B cell (primary cell): Measurements from ENCODE around the gene BRSK2. TPM values are rescaled to one million over a fixed set of nuclear protein-coding genes. Genes with fewer than 3 reads are reported as not detected.

Source experiments
- ATAC-seq: fragments of 200-7000 bp; cut with Tn5 transposase; one replicate; pipeline ENCODE4 v1.10.0; 2021; ENCODE audit warnings: low read depth, mild to moderate bottlenecking, moderate number of reproducible peaks, moderate library complexity
- CTCF ChIA-PET: fragments of 350-600 bp; sonication (Branson Sonifier 250); formaldehyde crosslinking; loops from one replicate; lab custom pipeline; 2021; ENCODE audit warnings: antibody characterized with exemption, inconsistent platforms; lab: Charles Lee
- POLR2A ChIA-PET: fragments of 350-600 bp; sonication (Branson Sonifier 250); formaldehyde crosslinking; loops from one replicate; lab custom pipeline; 2021; ENCODE audit warnings: antibody characterized with exemption; lab: Charles Lee
- DNase-seq: peaks from one replicate; pipeline ENCODE4 v3.0.0; 2013
- H2AFZ ChIP-seq: 2 replicates; pipeline ENCODE4 v1.6.1; 2012; ENCODE audit warnings: mild to moderate bottlenecking, low read depth, low read length; ENCODE audit not compliant: insufficient read depth, poor library complexity, severe bottlenecking
- H3K27ac ChIP-seq, 2 donors: 1 replicate in 1 of 2; 2 replicates in 1 of 2; pipeline ENCODE4 v1.5.1; 2012 to 2013; ENCODE audit warnings: low read length in 2 of 2, mild to moderate bottlenecking in 2 of 2, moderate library complexity in 1 of 2
- H3K27me3 ChIP-seq, 4 experiments: fragments of 200-600 bp in 1 of 4; sonication (generic) in 1 of 4; replicated peaks in 1 of 4; 1 replicate in 2 of 4; 2 replicates in 2 of 4; pipeline versions ENCODE4 v1.6.1 to v1.7.0; 2013 to 2016; ENCODE audit warnings: low read length in 3 of 4, mild to moderate bottlenecking in 2 of 4, mixed read lengths in 1 of 4, moderate library complexity in 1 of 4; ENCODE audit not compliant: insufficient read depth in 4 of 4, control insufficient read depth in 3 of 4; ENCODE audit errors: control extremely low read depth in 1 of 4
- H3K36me3 ChIP-seq, 2 experiments: replicated peaks in 1 of 2; 1 replicate in 1 of 2; 2 replicates in 1 of 2; pipeline versions ENCODE4 v1.6.1 to v1.7.1; 2013; ENCODE audit warnings: low read length in 1 of 2; ENCODE audit not compliant: insufficient read depth in 2 of 2, control insufficient read depth in 1 of 2; ENCODE audit errors: control extremely low read depth in 1 of 2, extremely low read depth in 1 of 2
- H3K4me1 ChIP-seq, 2 donors: fragments of 200-600 bp in 1 of 2; sonication (generic) in 1 of 2; 1 replicate in 1 of 2; 2 replicates in 1 of 2; pipeline versions ENCODE4 v1.5.1 to v1.6.1; 2013 to 2017; ENCODE audit warnings: low read length in 2 of 2; ENCODE audit not compliant: control insufficient read depth in 2 of 2, insufficient read depth in 2 of 2
- H3K4me2 ChIP-seq: replicated peaks from 2 replicates; pipeline ENCODE3; 2012; ENCODE audit warnings: mild to moderate bottlenecking, low read depth, low read length; ENCODE audit not compliant: poor library complexity, severe bottlenecking
- H3K4me3 ChIP-seq, 5 experiments: fragments of 200-600 bp in 1 of 5; sonication (generic) in 1 of 5; 1 replicate in 3 of 5; 2 replicates in 2 of 5; pipeline versions ENCODE4 v1.5.1 to v1.7.0; 2011 to 2016; ENCODE audit warnings: low read length in 4 of 5, mild to moderate bottlenecking in 4 of 5, low read depth in 2 of 5, control low read depth in 1 of 5, moderate library complexity in 1 of 5; ENCODE audit not compliant: insufficient read depth in 1 of 5; ENCODE audit errors: control extremely low read depth in 1 of 5, extremely low read depth in 1 of 5
- H3K79me2 ChIP-seq: fragments of 200-600 bp; sonication (generic); one replicate; pipeline ENCODE4 v1.6.0; 2016; ENCODE audit warnings: low read length; ENCODE audit not compliant: control insufficient read depth, insufficient read depth
- H3K9ac ChIP-seq: fragments of 200-600 bp; sonication (generic); 2 replicates; pipeline ENCODE4 v1.6.1; 2017; ENCODE audit warnings: mild to moderate bottlenecking, low read length, moderate library complexity
- H3K9me3 ChIP-seq, 3 donors: one replicate each; pipeline versions ENCODE4 v1.6.1 to v1.7.1; 2013; ENCODE audit warnings: low read length in 2 of 3; ENCODE audit not compliant: control insufficient read depth in 2 of 3, insufficient read depth in 1 of 3; ENCODE audit errors: control extremely low read depth in 1 of 3
- H4K20me1 ChIP-seq: 2 replicates; pipeline ENCODE4 v1.6.0; 2012; ENCODE audit warnings: mild to moderate bottlenecking, low read length; ENCODE audit not compliant: insufficient read depth, control insufficient read depth, poor library complexity, severe bottlenecking
- H3K27ac Mint-ChIP-seq: one replicate; pipeline ENCODE4 v1.8.0; 2021; ENCODE audit warnings: mixed read lengths
- H3K27me3 Mint-ChIP-seq: one replicate; pipeline ENCODE4 v1.8.0; 2021; ENCODE audit warnings: mixed read lengths
- H3K4me1 Mint-ChIP-seq: one replicate; pipeline ENCODE4 v1.8.0; 2021; ENCODE audit warnings: mixed read lengths
- H3K4me3 Mint-ChIP-seq: one replicate; pipeline ENCODE4 v1.8.0; 2021; ENCODE audit warnings: mixed read lengths
- H3K9me3 Mint-ChIP-seq: one replicate; pipeline ENCODE4 v1.8.0; 2022; ENCODE audit warnings: mixed read lengths; ENCODE audit not compliant: insufficient read depth
- CTCF ChIP-seq: fragments of 200-600 bp; IDR thresholded peaks from one replicate; pipeline ENCODE4 v1.8.0; 2022; ENCODE audit warnings: antibody characterized with exemption, mild to moderate bottlenecking
- EZH2 ChIP-seq: IDR thresholded peaks from 2 replicates; pipeline ENCODE4 v1.6.1; 2012; ENCODE audit warnings: borderline replicate concordance, low read depth, mild to moderate bottlenecking, moderate library complexity, low read length; ENCODE audit not compliant: insufficient read depth, poor library complexity, severe bottlenecking
- WGBS: methylation state at CpG from one replicate; pipeline ENCODE4 v1.1.5; 2013; ENCODE audit warnings: missing lambda C conversion rate; ENCODE audit not compliant: insufficient coverage; 5-methylcytosine and 5-hydroxymethylcytosine counted together
- intact Hi-C: fragments of 100-400 bp; cut with micrococcal nuclease; formaldehyde crosslinking; loops from one replicate; pipeline ENCODE4 v1.10.0; 2022
- polyA plus RNA-seq: library from polyadenylated mRNA; depleted of rRNA; stranded (reverse); fragments of >200 nt; gene quantifications from 2 replicates; pipeline ENCODE4 v1.2.3, GENCODE V29; 2012
- total RNA-seq, 2 donors: library from RNA; stranded (reverse); fragments of 120-200 nt in 1 of 2; gene quantifications; 1 replicate in 1 of 2; 2 replicates in 1 of 2; pipeline versions ENCODE4 v1.2.3 to v1.2.4, GENCODE V29; 2013 to 2022

Gene BRSK2
- total and polyA plus RNA-seq, 2 donors (not counting 1 experiment from before 2014, with no cell fraction given): 0.51 to 0.79 TPM

- ChIA-PET CTCF (interaction anchor here (1.3 kb wide), 1 partner anchor 30 kb away, joined by 4 read pairs; no protein-coding TSS in a partner anchor), POLR2A (no interaction called here)
- Histone ChIP-seq H3K4me1 (peaks cover 21 to 40% of the 10 kb centered on the region in 2 donors), H3K9me3 (peaks cover 0 to 8% (median 0%) of the 10 kb centered on the region in 3 donors), H3K4me2 (no peak overlapping the region), H3K27me3 (no peaks in the 10 kb centered on the region), H2AFZ (no peak overlapping the region), H3K27ac (no peak overlapping the region), H3K36me3 (peaks cover 0 to 8% of the 10 kb centered on the region in 2 experiments), H4K20me1 (peaks cover 100% of the 10 kb centered on the region), H3K9ac (no peak overlapping the region), H3K79me2 (peaks cover 62% of the 10 kb centered on the region), H3K4me3 (no peak overlapping the region)
- Mint-ChIP-seq H3K4me3 (peak overlapping the region; percentile 59), H3K4me1 (peaks cover 41% of the 10 kb centered on the region), H3K27ac (no peak overlapping the region), H3K9me3 (no peaks in the 10 kb centered on the region), H3K27me3 (no peaks in the 10 kb centered on the region)
- intact Hi-C loops: no loop called here
- no peak for ATAC-seq
- no peak for DNase-seq
- TF ChIP-seq CTCF: no peak
- WGBS: 97% methylated on average over 15 of the region's 20 CpGs
Observed at GRCh38 chr11:1484695-1485503, 95.2 kb downstream of the BRSK2 start.

- intact Hi-C loops: no loop called here
- DNase-seq (no peak), ATAC-seq (no peak)
- Mint-ChIP-seq H3K27me3 (no peaks in the 10 kb centered on the region), H3K4me1 (peaks cover 41% of the 10 kb centered on the region), H3K4me3 (peak overlapping the region; percentile 59), H3K9me3 (no peaks in the 10 kb centered on the region), H3K27ac (no peak overlapping the region)
- Histone ChIP-seq H3K9me3 (peaks cover 0 to 8% (median 0%) of the 10 kb centered on the region in 3 donors), H3K79me2 (peaks cover 68% of the 10 kb centered on the region), H3K4me1 (peaks cover 21 to 40% of the 10 kb centered on the region in 2 donors), H2AFZ (no peak overlapping the region), H3K4me2 (peak overlapping the region; percentile 31), H3K9ac (peak overlapping the region; percentile 15), H3K4me3 (no peak overlapping the region), H4K20me1 (peaks cover 100% of the 10 kb centered on the region), H3K27me3 (no peaks in the 10 kb centered on the region), H3K27ac (no peak overlapping the region), H3K36me3 (peaks cover 0 to 4% of the 10 kb centered on the region in 2 experiments)
- WGBS: 98% methylated on average over 7 of the region's 17 CpGs
- ChIA-PET CTCF (no interaction called here), POLR2A (no interaction called here)
- TF ChIP-seq CTCF: no peak
- no peak for TF ChIP-seq EZH2
Observed at GRCh38 chr11:1485504-1485885, 95.8 kb downstream of the BRSK2 start.
